ENCODE data around the gene RELL2. TPM values are rescaled to one million over a fixed set of nuclear protein-coding genes. Genes with fewer than 3 reads are reported as not detected.
A peak's percentile ranks its signal among the peaks of the same experiment; 100 is the strongest.
"Not testable (repeated sequence)": the region's sequence is repeated elsewhere in the genome, so short reads cannot be mapped to it uniquely, and the experiment has no call there.

The RELL2 gene
- total RNA-seq = 1 to 10 TPM; 2.5 to 3.0 TPM
- long read RNA-seq, donor 1, partial matches to known transcripts = 0 of 1 reads
- long read RNA-seq, donor 1, other reads (novel, unspliced or antisense) = 0 of 1 reads
- long read RNA-seq, donor 2, transcript RELL2-202 (8 exons, 2,154 nt) = major isoform, 12 of 19 reads
- long read RNA-seq, donor 2, partial matches to known transcripts = 1 of 19 reads
- long read RNA-seq, donor 2, other reads (novel, unspliced or antisense) = 3 of 19 reads

GRCh38 chr5:141636413-141637122 lies at the start of gene RELL2, which contains the start of gene HDAC3:
TSS of gene RELL2 (plus strand) at chr5:141636997. CDS start at chr5:141638226, 1,229 bp downstream.
TSS of gene HDAC3 (minus strand) at chr5:141636849. CDS start at chr5:141636790, 59 bp downstream.
- DNase-seq (ENCODE audit: low spot score) = peak; percentile 98
- intact Hi-C loops (cut with DNase I) = no loop called here

- intact Hi-C loops (cut with DNase I) = loop anchor here in 1 of 2 donors (5.0 kb wide), 1 partner anchor 1402 kb away; no protein-coding TSS in a partner anchor
- no peak for DNase-seq (ENCODE audit: low spot score)
Observed at GRCh38 chr5:141590127-141590526, 46.7 kb upstream of the RELL2 start.

- DNase-seq (ENCODE audit: low spot score) = no peak
- intact Hi-C loops (cut with DNase I) = no loop called here
Observed at GRCh38 chr5:141596867-141597266, 39.9 kb upstream of the RELL2 start.

- intact Hi-C loops (cut with DNase I) = no loop called here
- DNase-seq (ENCODE audit: low spot score) = no peak
Observed at GRCh38 chr5:141597394-141597793, 39.4 kb upstream of the RELL2 start.

- DNase-seq (ENCODE audit: low spot score) = no peak
- intact Hi-C loops (cut with DNase I) = no loop called here
Observed at GRCh38 chr5:141597814-141598213, 39.0 kb upstream of the RELL2 start.

GRCh38 chr5:141598391-141599345 lies 38.1 kb upstream of the RELL2 start:
- no peak for DNase-seq (ENCODE audit: low spot score)
- intact Hi-C loops (cut with DNase I) = no loop called here

- DNase-seq (ENCODE audit: low spot score) = no peak
Observed at GRCh38 chr5:141602606-141603005, 34.2 kb upstream of the RELL2 start.

GRCh38 chr5:141603923-141604717 lies 32.7 kb upstream of the RELL2 start:
- DNase-seq (ENCODE audit: low spot score) = peak; percentile 83

More at GRCh38 chr5:141602606-141603005, 34.2 kb upstream of the RELL2 start:
- intact Hi-C loops (cut with DNase I) = no loop called here

GRCh38 chr5:141605523-141606277 lies 31.1 kb upstream of the RELL2 start:
- no peak for DNase-seq (ENCODE audit: low spot score)
- intact Hi-C loops (cut with DNase I) = no loop called here

More at GRCh38 chr5:141603923-141604717, 32.7 kb upstream of the RELL2 start:
- intact Hi-C loops (cut with DNase I) = no loop called here

- intact Hi-C loops (cut with DNase I) = no loop called here
- no peak for DNase-seq (ENCODE audit: low spot score)
Observed at GRCh38 chr5:141608046-141608445, 28.8 kb upstream of the RELL2 start.

- no peak for DNase-seq (ENCODE audit: low spot score)
- intact Hi-C loops (cut with DNase I) = no loop called here
Observed at GRCh38 chr5:141608557-141608956, 28.2 kb upstream of the RELL2 start.

- no peak for DNase-seq (ENCODE audit: low spot score)
- intact Hi-C loops (cut with DNase I) = no loop called here
Observed at GRCh38 chr5:141609044-141609443, 27.8 kb upstream of the RELL2 start.

- intact Hi-C loops (cut with DNase I); DNase-seq (ENCODE audit: low spot score): not testable (repeated sequence)
Observed at GRCh38 chr5:141609921-141610320, 26.9 kb upstream of the RELL2 start.

- intact Hi-C loops (cut with DNase I) = no loop called here
- DNase-seq (ENCODE audit: low spot score) = no peak
Observed at GRCh38 chr5:141611289-141611688, 25.5 kb upstream of the RELL2 start.

GRCh38 chr5:141613344-141613743 lies 23.5 kb upstream of the RELL2 start:
- DNase-seq (ENCODE audit: low spot score) = no peak
- intact Hi-C loops (cut with DNase I) = no loop called here

GRCh38 chr5:141615991-141616720 lies 20.6 kb upstream of the RELL2 start:
- DNase-seq (ENCODE audit: low spot score) = no peak
- intact Hi-C loops (cut with DNase I) = no loop called here

GRCh38 chr5:141617128-141617527 lies 19.7 kb upstream of the RELL2 start:
- intact Hi-C loops (cut with DNase I) = no loop called here
- no peak for DNase-seq (ENCODE audit: low spot score)
